ENCODE results near the gene RBM39.
"Not testable (repeated sequence)": the region's sequence is repeated elsewhere in the genome, so short reads cannot be mapped to it uniquely, and the experiment has no call there.

Gene RBM39

GRCh38 chr20:35704514-35705261 lies 37.4 kb downstream of the RBM39 start:
- no peak for DNase-seq

- no peak for DNase-seq
These were observed 39.0 kb downstream of the RBM39 start for GRCh38 chr20:35702824-35703695.

GRCh38 chr20:35702051-35702823 lies 39.8 kb downstream of the RBM39 start:
- DNase-seq = no peak

- DNase-seq = no peak
These were observed 41.4 kb downstream of the RBM39 start for GRCh38 chr20:35700625-35701148.

GRCh38 chr20:35699957-35700624 lies 42.0 kb downstream of the RBM39 start:
- DNase-seq = no peak

- DNase-seq = peak; percentile 54
These were observed 42.7 kb downstream of the RBM39 start, which contains the start of the genes NFS1 and ROMO1 for GRCh38 chr20:35699127-35699956. Gene NFS1, minus strand, starts transcription at chr20:35699352. Its CDS starts 64 bp downstream, at chr20:35699288. Gene ROMO1, plus strand, starts transcription at chr20:35699405. Its CDS starts 228 bp downstream, at chr20:35699633.

GRCh38 chr20:35698298-35699126 lies 43.5 kb downstream of the RBM39 start:
- no peak for DNase-seq

- DNase-seq = no peak
These were observed 44.3 kb downstream of the RBM39 start for GRCh38 chr20:35697696-35698297.

GRCh38 chr20:35695978-35696377 lies 46.1 kb downstream of the RBM39 start:
- no peak for DNase-seq

GRCh38 chr20:35695245-35695749 lies 46.8 kb downstream of the RBM39 start:
- DNase-seq = no peak

- DNase-seq = no peak
These were observed 51.8 kb downstream of the RBM39 start for GRCh38 chr20:35690265-35690664.

GRCh38 chr20:35686872-35687271 lies 55.2 kb downstream of the RBM39 start:
- not testable (repeated sequence) for DNase-seq

- DNase-seq = not testable (repeated sequence)
These were observed 56.7 kb downstream of the RBM39 start for GRCh38 chr20:35685368-35685767.

- no peak for DNase-seq
These were observed 60.1 kb downstream of the RBM39 start for GRCh38 chr20:35681960-35682359.

- no peak for DNase-seq
These were observed 61.4 kb downstream of the RBM39 start for GRCh38 chr20:35680452-35681183.

GRCh38 chr20:35674921-35675320 lies 67.1 kb downstream of the RBM39 start:
- no peak for DNase-seq

- no peak for DNase-seq
These were observed 68.2 kb downstream of the RBM39 start for GRCh38 chr20:35673884-35674283.

GRCh38 chr20:35669681-35670080 lies 72.4 kb downstream of the RBM39 start:
- no peak for DNase-seq

GRCh38 chr20:35669221-35669620 lies 72.8 kb downstream of the RBM39 start:
- no peak for DNase-seq

Measured in SHP77 treated with DMSO at 0.1 percent for 48 hours (cell line).